HEK293 (cell line): ENCODE data around the gene CFAP53.

Experiments
- BCL11A ChIP-seq: fragments of 450-650 bp; formaldehyde crosslinking; IDR thresholded peaks from 2 replicates; pipeline ENCODE4 v1.5.1; 2016; ENCODE audit warnings: low read depth, missing biosample characterization, missing genetic modification characterization
- CTCF ChIP-seq: fragments of 450-650 bp; formaldehyde crosslinking; IDR thresholded peaks from 2 replicates; pipeline ENCODE4 v1.5.1; 2016; ENCODE audit warnings: missing biosample characterization, missing genetic modification characterization
- HOXC10 ChIP-seq: sonication (generic); formaldehyde crosslinking; IDR thresholded peaks from 2 replicates; pipeline ENCODE4 v1.8.1; 2023; ENCODE audit warnings: mild to moderate bottlenecking, missing genetic modification reagents
- OSR2 ChIP-seq: fragments of 450-650 bp; formaldehyde crosslinking; IDR thresholded peaks from 2 replicates; pipeline ENCODE4 v1.5.1; 2016; ENCODE audit warnings: missing biosample characterization, missing genetic modification characterization
- PATZ1 ChIP-seq: fragments of 450-650 bp; formaldehyde crosslinking; IDR thresholded peaks from 2 replicates; pipeline ENCODE4 v1.5.1; 2016; ENCODE audit warnings: missing biosample characterization, missing genetic modification characterization
- RBAK ChIP-seq: fragments of 450-650 bp; formaldehyde crosslinking; IDR thresholded peaks from 2 replicates; pipeline ENCODE4 v1.5.1; 2016; ENCODE audit warnings: missing biosample characterization, missing genetic modification characterization
- SETDB1 ChIP-seq: IDR thresholded peaks from one replicate; pipeline ENCODE4 v1.6.1; 2017; ENCODE audit warnings: mild to moderate bottlenecking, low read length, moderate library complexity, mixed read lengths; ENCODE audit not compliant: insufficient read length
- YY1 ChIP-seq: fragments of 450-650 bp; formaldehyde crosslinking; IDR thresholded peaks from 2 replicates; pipeline ENCODE4 v1.5.1; 2018; ENCODE audit warnings: missing biosample characterization, missing genetic modification characterization
- ZBTB11 ChIP-seq: fragments of 450-650 bp; formaldehyde crosslinking; conservative IDR thresholded peaks from 2 replicates; pipeline ENCODE4 v1.5.1; 2016; ENCODE audit warnings: low read depth, missing biosample characterization, missing genetic modification characterization
- ZNF19 ChIP-seq: fragments of 450-650 bp; formaldehyde crosslinking; IDR thresholded peaks from 2 replicates; pipeline ENCODE4; 2016; ENCODE audit warnings: missing biosample characterization, missing genetic modification characterization, low read depth
- ZNF24 ChIP-seq: fragments of 450-650 bp; formaldehyde crosslinking; IDR thresholded peaks from 2 replicates; pipeline ENCODE4 v1.5.1; 2016; ENCODE audit warnings: missing biosample characterization, missing genetic modification characterization
- ZNF558 ChIP-seq: fragments of 450-650 bp; formaldehyde crosslinking; IDR thresholded peaks from 2 replicates; pipeline ENCODE4 v1.5.1; 2016; ENCODE audit warnings: missing biosample characterization, missing genetic modification characterization
- ZNF629 ChIP-seq: fragments of 450-650 bp; formaldehyde crosslinking; IDR thresholded peaks from 2 replicates; pipeline ENCODE4 v1.5.1; 2017; ENCODE audit warnings: missing biosample characterization, missing genetic modification characterization
- ZSCAN5A ChIP-seq: fragments of 450-650 bp; formaldehyde crosslinking; IDR thresholded peaks from 2 replicates; pipeline ENCODE4 v1.5.1; 2016; ENCODE audit warnings: missing biosample characterization, missing genetic modification characterization

- TF ChIP-seq ZNF629: no peak
- TF ChIP-seq CTCF (tag by site-specific recombination): no peak
- TF ChIP-seq RBAK (tag by site-specific recombination): no peak
- no peak for TF ChIP-seq ZNF558 (tag by site-specific recombination)
- TF ChIP-seq ZBTB11 (tag by site-specific recombination): no peak
- no peak for TF ChIP-seq SETDB1
- no peak for TF ChIP-seq HOXC10 (CRISPR knock-in tag)
- no peak for TF ChIP-seq ZSCAN5A (tag by site-specific recombination)
- no peak for TF ChIP-seq BCL11A (tag by site-specific recombination)
- no peak for TF ChIP-seq OSR2
- TF ChIP-seq PATZ1 (tag by site-specific recombination): no peak
- no peak for TF ChIP-seq ZNF19
- TF ChIP-seq YY1 (tag by site-specific recombination): no peak
- no peak for TF ChIP-seq ZNF24 (tag by site-specific recombination)
These were observed 7.7 kb upstream of the CFAP53 start for GRCh38 chr18:50274044-50274442.
